Activated T-cell treated with anti-CD3 and anti-CD28 coated beads for 24 hours (primary cell): Measurements from ENCODE around the gene TANK.
"Not testable (repeated sequence)": the region's sequence is repeated elsewhere in the genome, so short reads cannot be mapped to it uniquely, and the experiment has no call there.

ENCODE experiments used
- DNase-seq: peaks from one replicate; pipeline ENCODE4 v3.0.0-alpha.2; 2020; ENCODE audit warnings: low read depth

The TANK gene

DNA sequence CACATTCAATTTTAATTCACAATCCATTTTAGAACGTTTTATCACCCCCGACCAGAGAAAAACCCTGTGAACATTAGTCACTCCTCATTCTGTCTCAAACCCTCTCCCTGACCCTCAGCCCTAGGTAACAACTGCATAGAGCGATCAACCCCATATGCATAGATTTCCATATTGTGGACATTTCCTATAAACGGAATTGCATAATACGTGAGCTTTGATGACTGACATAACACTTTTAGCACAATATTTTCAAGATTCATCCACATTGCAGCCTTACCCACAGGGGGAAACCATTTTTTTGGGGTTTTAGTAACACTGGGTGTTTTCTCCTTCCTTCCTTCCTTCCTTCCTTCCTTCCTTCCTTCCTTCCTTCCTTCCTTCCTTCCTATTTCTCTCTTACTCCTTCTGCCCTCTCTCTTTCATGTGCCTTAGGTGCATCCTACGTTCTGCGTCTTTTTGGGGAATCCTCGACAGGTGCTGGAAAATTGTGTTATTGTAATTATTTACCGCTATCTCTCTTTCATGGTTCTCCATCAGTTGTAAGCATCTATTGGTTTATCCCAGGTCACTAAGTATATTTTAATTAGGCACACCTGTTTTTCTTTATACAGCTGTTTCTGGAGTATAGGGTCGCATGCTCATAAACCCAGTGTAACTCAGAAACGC is 118.5 kb downstream of the TANK start:
- peak; percentile 23 for DNase-seq

DNA sequence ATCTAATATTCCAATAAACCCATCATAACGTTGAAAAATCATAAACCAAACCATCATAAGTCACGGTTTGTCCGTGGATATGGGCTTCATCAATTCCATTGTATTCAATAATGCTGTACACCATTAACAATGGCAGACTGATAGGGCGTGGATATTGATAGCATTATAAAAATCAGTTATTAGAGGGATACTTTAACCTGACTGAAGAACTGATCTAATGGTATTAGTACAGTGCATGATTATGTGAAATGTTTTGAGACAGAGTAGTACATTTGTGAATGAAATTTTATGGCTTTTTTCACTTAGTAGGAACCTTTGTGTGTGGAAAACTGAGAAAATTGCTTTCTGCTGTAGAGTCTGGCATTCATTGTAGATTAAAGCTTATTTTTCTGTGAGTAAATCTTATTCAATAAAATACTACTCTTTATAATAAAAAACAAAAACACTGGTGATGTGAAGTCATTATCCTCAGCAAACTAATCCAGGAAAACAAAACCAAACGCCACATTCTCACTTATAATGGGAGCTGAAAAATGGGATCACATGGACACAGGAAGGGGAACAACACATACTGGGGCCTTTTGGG is 119.1 kb downstream of the TANK start:
- DNase-seq: not testable (repeated sequence)

DNA sequence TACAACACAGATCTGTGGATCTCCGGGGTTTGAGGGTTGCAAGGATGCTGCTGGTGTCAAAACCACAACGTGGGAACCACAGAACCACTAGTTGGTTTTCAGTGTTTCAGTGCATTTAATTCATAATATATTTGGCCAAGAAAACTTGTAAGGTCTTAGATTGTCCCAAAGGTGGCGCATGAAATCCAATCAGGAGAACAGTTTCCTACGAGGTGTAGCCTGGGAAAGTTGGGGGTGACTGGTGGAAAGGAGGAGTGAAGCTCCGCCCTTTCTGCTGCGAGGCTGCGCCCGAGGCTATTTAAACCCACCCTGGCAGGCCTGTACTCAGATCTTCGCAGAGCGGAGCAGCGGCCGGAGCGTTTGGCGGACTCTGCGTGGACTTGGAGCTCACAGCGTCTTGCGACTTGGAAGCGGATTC is 120.7 kb downstream of the TANK start:
- DNase-seq: peak; percentile 21

DNA sequence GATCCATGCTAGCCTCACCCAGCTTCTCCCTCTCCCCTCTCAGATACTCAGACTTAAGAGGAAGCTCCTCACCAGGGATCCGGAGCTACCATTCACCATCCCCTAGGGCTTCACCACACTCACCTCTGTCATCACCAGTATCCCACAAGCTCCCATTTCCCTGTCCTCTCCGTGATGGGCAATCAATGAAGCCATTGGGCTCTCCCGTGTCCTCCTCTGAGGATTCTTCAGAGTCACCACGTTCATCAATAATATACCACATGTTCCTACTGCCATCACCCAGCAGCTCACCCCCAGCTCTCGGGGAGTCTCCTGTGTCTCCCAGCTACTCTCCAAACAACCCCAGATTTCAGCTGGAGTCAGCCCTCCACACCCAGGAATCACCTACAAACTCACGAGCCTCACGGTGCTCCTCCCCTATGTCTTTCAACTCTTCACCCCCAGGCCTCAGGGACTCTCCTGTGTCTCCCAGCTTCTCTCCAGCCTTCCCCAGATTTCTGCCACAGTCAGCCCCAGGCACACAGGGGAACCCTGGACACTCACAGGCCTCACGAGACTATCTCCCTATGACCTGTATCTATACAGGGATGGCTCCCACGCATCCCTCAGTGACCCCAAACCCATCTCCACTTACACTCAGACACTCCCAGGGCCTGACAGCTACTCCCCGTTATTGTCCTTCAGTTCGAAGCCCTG is 121.5 kb downstream of the TANK start:
- DNase-seq: not testable (repeated sequence)

DNA sequence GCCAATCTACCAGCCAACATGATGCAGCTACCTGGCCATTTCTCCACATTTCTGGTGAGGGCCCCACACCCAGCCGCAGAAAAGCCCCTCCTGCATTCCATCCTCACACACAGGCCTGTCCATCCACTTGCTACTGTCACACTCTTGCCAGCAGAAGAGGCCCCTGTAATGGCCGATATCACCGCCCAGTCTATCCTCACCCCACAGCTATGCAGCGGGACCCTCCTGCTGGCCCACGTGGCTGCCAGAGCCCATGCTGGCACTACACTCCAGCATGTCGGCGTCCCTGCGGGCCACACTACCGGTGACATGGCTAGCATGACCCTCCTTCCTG is 122.0 kb downstream of the TANK start:
- DNase-seq: not testable (repeated sequence)

DNA sequence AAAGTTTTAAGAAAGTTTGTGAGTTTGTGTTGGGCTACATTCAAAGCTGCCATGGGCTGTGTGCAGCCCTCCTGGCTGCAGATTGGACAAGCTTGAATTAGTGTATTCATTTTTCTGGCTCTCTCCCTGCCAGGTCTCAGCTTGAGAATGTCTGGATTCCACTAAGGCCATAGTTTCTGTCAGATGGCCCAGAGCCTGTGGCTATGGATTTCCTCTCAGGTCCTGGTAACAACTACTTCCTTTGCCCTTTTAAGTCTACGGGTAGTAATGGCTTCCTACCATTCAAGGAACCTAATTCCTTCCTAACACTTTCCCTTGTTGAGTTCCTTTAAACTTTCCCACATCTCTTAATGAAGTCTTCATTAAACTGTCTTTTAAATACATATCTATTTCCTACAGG is 123.7 kb downstream of the TANK start:
- DNase-seq: no peak
